Activated naive CD8-positive, alpha-beta T cell (primary cell): Measurements from ENCODE around the gene KANSL3.

ENCODE experiments used
- H3K27ac Mint-ChIP-seq: one replicate; pipeline ENCODE4 v1.8.0; 2021; ENCODE audit warnings: mixed read lengths
- H3K27me3 Mint-ChIP-seq: one replicate; pipeline ENCODE4 v1.8.0; 2021; ENCODE audit warnings: mixed read lengths
- H3K36me3 Mint-ChIP-seq: one replicate; pipeline ENCODE4 v1.8.0; 2021; ENCODE audit warnings: mixed read lengths
- H3K4me1 Mint-ChIP-seq: one replicate; pipeline ENCODE4 v1.8.0; 2021; ENCODE audit warnings: low read depth, mixed read lengths
- H3K4me3 Mint-ChIP-seq: one replicate; pipeline ENCODE4 v1.8.0; 2021; ENCODE audit warnings: mild to moderate bottlenecking, mixed read lengths
- H3K9me3 Mint-ChIP-seq: one replicate; pipeline ENCODE4 v1.8.0; 2021; ENCODE audit warnings: low read depth, mixed read lengths

KANSL3 gene

DNA sequence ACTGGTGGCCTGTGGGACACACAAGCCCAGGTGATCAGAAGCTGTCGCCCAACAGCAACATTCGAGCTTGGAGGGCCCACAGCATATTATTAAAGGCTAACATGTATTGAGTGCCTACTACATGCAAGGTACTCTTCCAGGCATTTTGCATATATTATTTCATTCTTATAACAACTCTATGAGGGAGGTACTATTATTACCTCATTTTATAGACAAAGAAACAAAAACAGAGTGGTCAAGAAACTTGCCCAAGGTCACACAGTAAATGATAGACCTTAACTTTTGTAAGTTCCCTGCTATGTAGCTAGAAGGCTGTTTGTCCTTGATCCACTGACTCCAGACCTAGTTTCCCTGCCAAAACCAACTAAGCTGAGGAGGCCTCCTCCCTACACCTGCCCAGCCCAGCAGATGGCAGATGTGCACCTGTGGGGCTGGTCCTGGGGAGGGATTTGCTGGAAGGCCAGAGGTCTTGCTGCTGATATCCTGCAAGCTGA, 35.7 kb downstream of the KANSL3 start:
- H3K36me3 Mint-ChIP-seq: peaks cover 12% of the 10 kb centered on the region
- no peaks in the 10 kb centered on the region for H3K27me3 Mint-ChIP-seq
- H3K27ac Mint-ChIP-seq: no peak overlapping the region
- H3K4me1 Mint-ChIP-seq: peaks cover 6% of the 10 kb centered on the region
- H3K9me3 Mint-ChIP-seq: no peaks in the 10 kb centered on the region
- no peak overlapping the region for H3K4me3 Mint-ChIP-seq

DNA sequence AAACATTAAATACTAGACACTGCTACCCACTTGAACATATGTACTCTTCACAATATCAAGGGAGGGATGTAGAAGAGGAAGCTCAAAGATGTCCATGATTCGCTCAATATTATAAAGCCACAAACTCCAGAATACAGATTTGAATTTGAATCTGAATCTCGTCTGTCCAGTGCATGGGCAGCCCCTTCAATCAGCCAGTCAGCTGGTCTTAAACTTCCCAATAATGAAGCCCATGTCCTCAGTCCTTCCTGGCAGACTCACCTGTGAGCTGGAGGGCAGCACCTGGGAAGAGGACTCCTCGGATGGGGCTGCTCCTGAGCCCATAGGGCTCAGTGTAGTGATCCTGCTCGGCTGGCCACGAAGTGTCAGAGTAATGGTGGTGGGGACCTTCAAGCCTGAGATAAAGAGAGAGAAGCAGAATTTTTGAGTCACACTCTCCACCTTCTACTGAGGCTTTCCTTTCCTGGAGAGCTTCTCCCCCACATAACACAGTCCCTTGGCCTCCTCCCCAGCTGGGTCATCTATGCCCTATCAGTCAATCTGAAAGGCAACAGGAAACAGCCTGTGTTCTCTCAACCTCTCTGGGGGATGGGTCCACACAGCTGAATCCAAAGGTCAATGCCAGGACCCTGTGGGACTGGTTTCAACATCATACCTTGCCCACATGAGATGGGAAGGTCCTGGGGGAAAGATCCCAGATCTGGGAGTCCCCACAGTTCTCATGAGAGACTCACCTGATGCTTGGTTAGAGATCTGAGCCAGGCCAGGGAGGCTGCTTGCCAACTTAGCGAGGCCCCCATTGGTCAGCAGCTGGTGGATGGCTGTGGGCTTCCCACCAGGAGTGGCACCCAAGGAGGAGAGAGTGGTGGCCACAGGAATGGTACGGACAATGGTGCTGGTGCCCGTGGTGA, 36.5 kb downstream of the KANSL3 start:
- H3K4me1 Mint-ChIP-seq: peaks cover 6% of the 10 kb centered on the region
- no peak overlapping the region for H3K27ac Mint-ChIP-seq
- no peaks in the 10 kb centered on the region for H3K27me3 Mint-ChIP-seq
- peaks cover 10% of the 10 kb centered on the region for H3K36me3 Mint-ChIP-seq
- H3K4me3 Mint-ChIP-seq: no peak overlapping the region
- no peaks in the 10 kb centered on the region for H3K9me3 Mint-ChIP-seq

DNA sequence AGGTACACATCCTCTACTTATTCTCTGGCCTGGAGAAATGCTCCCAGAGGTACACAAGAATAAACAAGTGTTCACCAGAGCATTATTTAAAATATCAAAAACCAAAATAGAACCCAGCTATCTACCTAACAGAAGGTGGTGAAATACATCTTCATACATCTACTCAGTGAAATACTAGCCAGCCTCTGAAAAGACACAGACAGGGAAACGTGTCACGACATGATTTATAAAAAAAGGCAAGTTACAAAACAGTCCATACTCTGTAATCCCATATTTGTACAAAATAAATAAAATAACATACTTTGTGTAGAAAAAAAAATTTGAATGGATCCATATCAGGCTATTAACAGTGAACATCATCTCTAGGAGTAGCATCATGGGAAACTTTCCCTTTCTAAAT, 38.2 kb downstream of the KANSL3 start:
- Mint-ChIP-seq H3K36me3 (peaks cover 10% of the 10 kb centered on the region), H3K27me3 (no peaks in the 10 kb centered on the region), H3K27ac (no peak overlapping the region), H3K4me3 (no peak overlapping the region), H3K9me3 (no peaks in the 10 kb centered on the region), H3K4me1 (peaks cover 14% of the 10 kb centered on the region)

DNA sequence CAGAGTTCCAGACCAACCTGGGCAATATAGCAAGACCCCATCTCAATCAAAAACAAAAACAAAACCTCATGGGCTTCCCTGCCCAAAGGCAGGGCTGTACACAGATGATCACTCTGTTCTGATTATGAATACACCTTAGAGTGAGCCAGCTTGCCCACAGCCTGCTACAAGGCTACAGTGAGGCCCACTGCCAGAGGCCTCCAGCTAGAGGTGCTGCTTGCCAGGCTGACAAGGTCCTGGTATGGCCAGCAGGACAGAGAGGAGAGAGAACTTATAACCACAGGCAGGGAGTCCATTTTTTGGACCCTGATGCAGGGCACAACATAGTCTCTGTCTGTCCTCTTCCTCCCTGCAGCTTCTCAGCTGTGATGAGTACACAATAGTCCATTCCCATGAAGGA, 41.5 kb downstream of the KANSL3 start:
- Mint-ChIP-seq H3K36me3 (peaks cover 14% of the 10 kb centered on the region), H3K27ac (no peak overlapping the region), H3K4me3 (no peak overlapping the region), H3K4me1 (peaks cover 32% of the 10 kb centered on the region), H3K9me3 (no peaks in the 10 kb centered on the region), H3K27me3 (no peaks in the 10 kb centered on the region)

DNA sequence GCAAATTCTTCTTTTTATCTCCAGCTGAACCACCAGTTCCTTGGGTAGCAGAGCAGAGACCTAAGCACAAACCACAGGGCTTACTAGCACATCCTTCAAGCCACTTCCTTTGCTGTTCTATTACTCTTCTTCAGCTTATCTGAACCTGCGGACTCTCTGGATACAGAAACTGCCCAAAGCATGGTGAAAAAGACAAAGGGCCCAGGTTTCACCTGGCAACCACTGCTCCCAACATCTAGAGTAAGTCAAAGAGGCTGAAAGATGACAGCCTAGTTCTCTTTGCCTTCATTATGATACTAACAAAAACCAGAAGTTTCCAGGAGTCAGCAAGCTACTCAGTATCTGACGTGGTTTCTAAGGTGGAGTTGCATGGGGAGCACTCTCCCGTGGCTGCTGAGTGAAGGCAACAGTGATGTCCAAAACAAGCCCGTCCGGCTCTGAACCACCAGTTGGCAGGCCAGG, 43.4 kb downstream of the KANSL3 start:
- peak overlapping the region; percentile 74 for H3K27ac Mint-ChIP-seq
- H3K4me3 Mint-ChIP-seq: peak overlapping the region; percentile 14
- H3K36me3 Mint-ChIP-seq: peaks cover 11% of the 10 kb centered on the region
- H3K27me3 Mint-ChIP-seq: no peaks in the 10 kb centered on the region
- H3K9me3 Mint-ChIP-seq: no peaks in the 10 kb centered on the region
- peaks cover 31% of the 10 kb centered on the region for H3K4me1 Mint-ChIP-seq

DNA sequence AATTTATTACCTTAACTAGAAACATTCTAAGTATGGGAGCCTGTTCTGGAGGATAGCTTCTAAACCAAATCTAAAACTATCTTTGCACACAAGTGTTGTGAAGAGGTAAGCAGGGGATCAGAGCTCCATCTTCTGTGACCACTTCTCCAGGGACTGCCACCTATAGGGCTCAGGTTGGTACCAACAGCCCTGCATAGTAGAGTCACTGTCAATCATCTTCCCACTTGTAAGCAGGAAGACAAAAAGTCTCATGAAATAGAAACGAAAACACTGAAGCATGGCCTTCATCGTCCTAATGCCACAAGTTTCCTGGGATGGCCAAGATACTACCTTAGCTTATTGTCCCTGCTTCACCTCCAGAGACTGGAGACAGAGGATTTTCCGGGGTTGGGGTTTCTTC, 43.8 kb downstream of the KANSL3 start:
- no peaks in the 10 kb centered on the region for H3K27me3 Mint-ChIP-seq
- H3K27ac Mint-ChIP-seq: peak overlapping the region; percentile 74
- no peak overlapping the region for H3K4me3 Mint-ChIP-seq
- H3K36me3 Mint-ChIP-seq: peaks cover 14% of the 10 kb centered on the region
- H3K4me1 Mint-ChIP-seq: peaks cover 33% of the 10 kb centered on the region
- no peaks in the 10 kb centered on the region for H3K9me3 Mint-ChIP-seq

DNA sequence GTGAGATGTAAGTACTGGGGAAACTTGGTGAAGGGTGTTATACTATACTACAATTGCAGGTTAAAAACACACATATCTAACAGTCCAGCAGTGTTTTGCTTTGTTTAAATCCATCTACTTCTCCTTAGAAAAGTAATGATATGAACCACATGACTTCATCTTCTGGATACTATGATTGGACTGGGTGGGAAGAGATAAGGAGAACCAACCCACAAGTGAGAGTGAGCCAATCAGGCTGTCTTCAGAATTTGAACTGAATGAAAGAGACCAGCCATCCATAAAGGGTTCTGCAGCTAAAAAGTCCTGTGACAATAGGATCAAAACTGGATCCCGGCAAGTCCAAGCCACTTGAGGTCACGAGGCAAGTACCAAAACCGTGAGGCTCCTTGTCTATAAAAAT, 46.6 kb downstream of the KANSL3 start:
- no peaks in the 10 kb centered on the region for H3K9me3 Mint-ChIP-seq
- no peak overlapping the region for H3K27ac Mint-ChIP-seq
- no peaks in the 10 kb centered on the region for H3K27me3 Mint-ChIP-seq
- H3K4me1 Mint-ChIP-seq: peaks cover 37% of the 10 kb centered on the region
- peaks cover 12% of the 10 kb centered on the region for H3K36me3 Mint-ChIP-seq
- H3K4me3 Mint-ChIP-seq: no peak overlapping the region

DNA sequence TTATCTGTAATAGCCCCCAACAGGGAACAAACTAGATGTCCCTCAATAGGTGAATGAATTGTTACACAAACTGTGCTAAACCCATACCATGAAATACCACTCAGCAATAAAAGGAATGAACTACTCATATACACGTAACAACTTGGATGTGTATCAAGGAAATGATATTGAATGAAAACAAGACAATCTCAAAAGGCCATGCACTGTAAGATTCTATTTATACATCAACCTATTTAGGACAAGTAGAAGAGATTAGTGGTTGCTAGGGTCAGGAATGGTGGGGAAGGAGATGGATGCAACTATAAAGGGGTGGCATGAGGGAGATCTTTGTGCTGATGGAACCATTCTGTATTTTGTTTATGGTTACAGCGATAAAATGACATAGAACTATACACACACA, 47.1 kb downstream of the KANSL3 start:
- Mint-ChIP-seq H3K4me1 (peaks cover 37% of the 10 kb centered on the region), H3K36me3 (peaks cover 13% of the 10 kb centered on the region)

DNA sequence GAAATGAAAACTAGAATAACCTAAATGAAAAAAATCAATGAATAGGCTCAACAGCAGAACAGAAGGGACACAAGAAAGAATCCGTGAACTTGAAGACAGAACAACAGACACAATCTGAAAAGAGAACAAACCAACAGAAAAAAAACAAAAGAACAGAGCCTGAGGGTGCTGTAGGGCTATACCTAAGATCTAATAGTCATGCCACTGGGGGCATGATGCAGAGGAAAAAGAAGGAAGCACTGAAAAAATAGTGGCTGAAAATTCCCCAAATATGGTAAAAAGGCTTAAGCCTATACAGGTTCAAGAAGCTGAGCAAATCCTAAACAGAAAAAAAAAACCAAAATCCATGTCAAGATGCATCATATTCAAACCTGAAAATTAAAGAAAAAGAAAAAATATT, 50.3 kb downstream of the KANSL3 start:
- Mint-ChIP-seq H3K4me1 (peaks cover 9% of the 10 kb centered on the region), H3K36me3 (peaks cover 8% of the 10 kb centered on the region)

More for the DNA sequence above, 47.1 kb downstream of the KANSL3 start:
- Mint-ChIP-seq H3K27ac (no peak overlapping the region), H3K27me3 (no peaks in the 10 kb centered on the region), H3K4me3 (no peak overlapping the region), H3K9me3 (no peaks in the 10 kb centered on the region)

DNA sequence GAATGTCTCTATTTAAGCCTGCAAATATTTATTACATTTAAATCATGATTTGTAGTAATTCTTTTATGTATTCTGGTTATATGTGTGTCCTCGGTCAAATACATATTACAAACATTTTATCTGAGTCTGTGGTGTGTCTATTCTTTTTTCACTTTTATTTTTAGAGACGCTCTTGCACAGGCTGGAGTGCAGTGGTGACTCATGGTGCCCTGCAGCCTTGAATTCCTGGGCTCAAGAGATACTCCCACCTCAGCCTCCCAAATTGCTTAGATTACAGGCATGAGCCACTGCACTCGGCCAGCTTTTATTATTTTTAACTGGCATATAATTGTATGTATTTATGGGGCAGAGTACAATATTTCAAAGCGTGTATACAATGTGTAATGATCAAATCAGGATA, 54.1 kb downstream of the KANSL3 start:
- H3K9me3 Mint-ChIP-seq: no peaks in the 10 kb centered on the region
- no peak overlapping the region for H3K27ac Mint-ChIP-seq
- H3K4me3 Mint-ChIP-seq: no peak overlapping the region
- peaks cover 5% of the 10 kb centered on the region for H3K36me3 Mint-ChIP-seq
- no peaks in the 10 kb centered on the region for H3K27me3 Mint-ChIP-seq
- H3K4me1 Mint-ChIP-seq: peaks cover 4% of the 10 kb centered on the region

More for the DNA sequence above, 50.3 kb downstream of the KANSL3 start:
- no peaks in the 10 kb centered on the region for H3K27me3 Mint-ChIP-seq
- H3K27ac Mint-ChIP-seq: no peak overlapping the region
- H3K4me3 Mint-ChIP-seq: no peak overlapping the region
- no peaks in the 10 kb centered on the region for H3K9me3 Mint-ChIP-seq

DNA sequence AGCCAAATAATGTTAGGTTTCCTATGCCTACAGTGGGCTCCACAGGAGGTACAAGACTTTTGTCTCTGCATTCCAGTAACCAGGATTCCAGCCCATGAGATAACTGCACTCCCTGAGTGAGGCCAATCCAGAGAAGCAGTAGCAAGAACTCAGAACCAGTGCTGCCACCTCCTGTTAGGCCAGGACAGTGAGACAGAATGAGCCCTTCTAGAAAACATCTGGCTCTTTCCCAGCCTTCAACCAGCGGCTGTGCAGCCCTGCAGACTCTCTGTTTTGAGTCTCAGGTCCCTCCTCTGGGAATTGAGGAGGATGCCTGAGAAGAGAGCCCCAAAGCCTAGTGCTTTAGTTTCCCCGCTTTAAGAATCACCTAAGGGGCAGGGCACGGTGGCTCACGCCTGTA, 57.3 kb downstream of the KANSL3 start:
- Mint-ChIP-seq H3K27me3 (no peaks in the 10 kb centered on the region), H3K27ac (no peak overlapping the region), H3K36me3 (peaks cover 2% of the 10 kb centered on the region), H3K4me1 (no peaks in the 10 kb centered on the region), H3K9me3 (no peaks in the 10 kb centered on the region), H3K4me3 (no peak overlapping the region)

DNA sequence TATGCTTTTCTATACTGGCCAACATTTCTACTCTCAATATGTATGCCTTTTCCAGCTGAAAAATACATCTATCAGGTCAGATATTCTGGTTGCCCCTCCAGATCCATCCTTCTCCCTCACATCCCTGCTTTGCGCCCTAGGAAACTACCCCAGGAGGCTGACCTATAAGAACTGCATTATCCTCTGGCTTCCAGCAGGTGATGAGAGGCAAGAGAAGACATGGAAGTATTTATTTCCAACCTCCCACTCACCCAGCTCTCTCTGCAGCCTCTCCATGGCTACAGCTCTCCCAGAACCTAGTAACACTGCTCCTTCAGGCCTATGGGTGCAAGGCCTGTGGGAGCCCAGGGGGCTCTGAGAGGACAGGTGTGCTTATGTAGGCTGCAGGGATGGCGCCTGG, 58.7 kb downstream of the KANSL3 start:
- H3K4me1 Mint-ChIP-seq: no peaks in the 10 kb centered on the region
- H3K27ac Mint-ChIP-seq: no peak overlapping the region
- no peaks in the 10 kb centered on the region for H3K9me3 Mint-ChIP-seq
- H3K27me3 Mint-ChIP-seq: no peaks in the 10 kb centered on the region
- H3K4me3 Mint-ChIP-seq: no peak overlapping the region
- peaks cover 2% of the 10 kb centered on the region for H3K36me3 Mint-ChIP-seq

DNA sequence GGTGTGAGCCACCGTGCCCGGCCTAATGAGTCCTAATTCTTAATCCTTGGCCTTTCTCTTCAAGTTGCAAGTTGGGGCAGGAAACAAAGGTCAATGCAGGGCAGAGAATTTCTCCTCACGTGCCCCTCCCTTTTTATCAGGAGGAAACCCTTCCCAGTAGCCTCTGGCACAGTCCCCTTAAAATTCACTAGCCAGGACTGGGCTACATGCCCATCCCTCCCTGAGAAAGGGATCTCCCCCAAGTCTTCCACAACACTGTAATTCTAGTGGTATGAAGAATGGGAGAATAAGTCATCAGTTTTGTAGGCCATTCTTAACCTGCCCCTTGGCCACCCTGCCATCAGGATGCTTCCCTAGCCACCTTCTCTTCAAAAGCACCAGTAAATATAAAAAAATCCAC, 59.4 kb downstream of the KANSL3 start:
- Mint-ChIP-seq H3K9me3 (no peaks in the 10 kb centered on the region), H3K27ac (no peak overlapping the region), H3K4me1 (no peaks in the 10 kb centered on the region), H3K27me3 (no peaks in the 10 kb centered on the region), H3K4me3 (no peak overlapping the region), H3K36me3 (no peaks in the 10 kb centered on the region)

DNA sequence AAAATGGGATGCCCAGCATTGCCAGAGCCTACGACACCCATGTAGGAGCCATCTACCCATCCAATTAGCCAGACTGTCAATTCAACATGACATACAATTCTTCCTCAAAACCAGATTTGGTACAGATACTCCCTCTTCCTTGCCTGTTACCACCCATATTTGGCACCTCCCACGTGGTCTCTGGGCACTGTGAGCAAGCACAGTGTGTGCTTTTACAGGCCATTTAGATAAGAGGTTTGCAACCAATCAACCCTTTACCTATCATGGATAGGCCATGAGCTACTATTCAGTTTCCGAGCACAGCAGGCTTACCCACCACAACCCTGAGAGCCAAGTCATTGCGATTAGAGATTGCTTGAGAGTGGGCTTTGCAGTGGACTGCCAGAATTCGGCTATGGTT, 60.6 kb downstream of the KANSL3 start:
- Mint-ChIP-seq H3K4me3 (no peak overlapping the region), H3K4me1 (no peaks in the 10 kb centered on the region), H3K27ac (no peak overlapping the region), H3K27me3 (no peaks in the 10 kb centered on the region), H3K36me3 (no peaks in the 10 kb centered on the region), H3K9me3 (no peaks in the 10 kb centered on the region)

DNA sequence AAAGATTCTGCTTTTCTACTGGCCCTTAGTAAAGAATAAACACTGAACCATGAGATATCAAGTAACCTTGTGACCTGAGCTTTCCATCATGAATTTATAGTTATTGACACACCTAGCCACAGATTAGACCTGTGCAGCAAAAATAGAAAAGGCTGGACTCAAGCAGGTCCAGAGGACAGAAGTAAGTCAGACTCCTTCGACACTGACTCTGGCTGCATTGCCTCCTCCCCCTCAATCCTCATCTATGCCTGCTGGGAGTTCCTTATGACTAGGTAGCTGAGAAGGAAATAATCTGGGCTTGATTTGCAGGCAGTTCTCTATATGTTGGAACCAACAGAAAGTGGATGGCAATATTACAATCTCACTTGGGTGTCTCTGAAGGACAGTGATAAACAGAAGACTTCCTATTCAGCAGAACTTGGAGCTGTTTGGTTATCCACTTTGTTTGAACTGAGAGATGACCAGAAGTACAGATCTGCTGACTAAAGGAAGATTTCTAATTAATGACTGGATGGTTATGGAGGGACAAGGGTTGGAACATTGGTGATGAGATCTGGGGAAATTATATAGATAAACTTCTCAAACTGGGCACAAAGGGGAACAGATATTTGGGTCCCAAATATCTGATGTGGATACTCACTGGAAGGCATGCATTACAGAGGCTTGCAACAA, 62.2 kb downstream of the KANSL3 start:
- H3K4me1 Mint-ChIP-seq: no peaks in the 10 kb centered on the region
- H3K27me3 Mint-ChIP-seq: no peaks in the 10 kb centered on the region
- H3K36me3 Mint-ChIP-seq: peaks cover 3% of the 10 kb centered on the region
- H3K4me3 Mint-ChIP-seq: no peak overlapping the region
- no peak overlapping the region for H3K27ac Mint-ChIP-seq
- H3K9me3 Mint-ChIP-seq: no peaks in the 10 kb centered on the region
